SU-DHL-6 (cell line): ENCODE data around the gene NHLRC2.

Experiments
- EZH2phosphoT487 ChIP-seq: fragments of 200-600 bp; sonication (generic), shearing (Covaris generic); conservative IDR thresholded peaks from 2 replicates; pipeline ENCODE4 v1.6.1; 2018; ENCODE audit warnings: mild to moderate bottlenecking, antibody characterized with exemption, low read length, moderate library complexity, mixed read lengths
- TF ChIP-seq, protein P1 (sequence below): fragments of 200-600 bp; sonication (generic); IDR thresholded peaks from one replicate; pipeline ENCODE4 v1.5.1; 2017; ENCODE audit warnings: antibody characterized with exemption, mild to moderate bottlenecking, low read length, moderate library complexity; ENCODE audit not compliant: insufficient read depth, poor library complexity, severe bottlenecking

DNA sequence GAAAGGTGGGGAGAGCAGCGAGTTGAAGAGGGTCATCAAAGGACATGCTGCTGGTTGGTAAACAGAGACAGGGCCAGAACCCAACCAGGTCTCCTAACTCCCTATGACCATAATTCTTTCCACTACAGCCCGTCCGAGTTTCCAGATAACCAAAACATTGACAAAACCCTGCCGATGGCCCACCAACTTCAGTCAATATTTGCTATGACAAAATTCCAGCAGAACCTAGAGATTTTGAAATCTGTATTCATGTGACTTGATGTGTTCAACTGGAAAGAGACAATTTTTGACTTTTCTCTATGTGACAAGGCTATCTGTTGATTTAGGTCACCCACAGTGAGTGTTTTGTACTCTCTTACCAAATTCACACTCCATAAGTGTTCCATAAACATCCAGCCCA, 86.7 kb downstream of the NHLRC2 start:
- TF ChIP-seq, protein P1, sequence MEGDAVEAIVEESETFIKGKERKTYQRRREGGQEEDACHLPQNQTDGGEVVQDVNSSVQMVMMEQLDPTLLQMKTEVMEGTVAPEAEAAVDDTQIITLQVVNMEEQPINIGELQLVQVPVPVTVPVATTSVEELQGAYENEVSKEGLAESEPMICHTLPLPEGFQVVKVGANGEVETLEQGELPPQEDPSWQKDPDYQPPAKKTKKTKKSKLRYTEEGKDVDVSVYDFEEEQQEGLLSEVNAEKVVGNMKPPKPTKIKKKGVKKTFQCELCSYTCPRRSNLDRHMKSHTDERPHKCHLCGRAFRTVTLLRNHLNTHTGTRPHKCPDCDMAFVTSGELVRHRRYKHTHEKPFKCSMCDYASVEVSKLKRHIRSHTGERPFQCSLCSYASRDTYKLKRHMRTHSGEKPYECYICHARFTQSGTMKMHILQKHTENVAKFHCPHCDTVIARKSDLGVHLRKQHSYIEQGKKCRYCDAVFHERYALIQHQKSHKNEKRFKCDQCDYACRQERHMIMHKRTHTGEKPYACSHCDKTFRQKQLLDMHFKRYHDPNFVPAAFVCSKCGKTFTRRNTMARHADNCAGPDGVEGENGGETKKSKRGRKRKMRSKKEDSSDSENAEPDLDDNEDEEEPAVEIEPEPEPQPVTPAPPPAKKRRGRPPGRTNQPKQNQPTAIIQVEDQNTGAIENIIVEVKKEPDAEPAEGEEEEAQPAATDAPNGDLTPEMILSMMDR: no peak
- no peak for TF ChIP-seq EZH2phosphoT487
